Uterus (tissue), 2 donors: ENCODE data around the gene RASGEF1C.

Source experiments
- CTCF ChIP-seq, 4 experiments: fragments of 200-600 bp in 2 of 4; fragments of 450-650 bp in 2 of 4; sonication (generic) in 2 of 4; IDR thresholded peaks; one replicate each; pipeline ENCODE4 v1.5.1; 2016 to 2019; ENCODE audit warnings: antibody characterized with exemption in 4 of 4, mild to moderate bottlenecking in 2 of 4, moderate library complexity in 1 of 4
- POLR2A ChIP-seq, 2 donors: fragments of 450-650 bp; IDR thresholded peaks; one replicate each; pipeline ENCODE4 v1.6.1; 2016; ENCODE audit warnings: antibody characterized with exemption in 2 of 2, mild to moderate bottlenecking in 1 of 2, moderate library complexity in 1 of 2

GRCh38 chr5:180127682-180128670 lies 81.0 kb downstream of the RASGEF1C start:
- TF ChIP-seq POLR2A (IDR thresholded peaks at IDR 0.05) (no peak), CTCF (IDR thresholded peaks at IDR 0.05) (no peak)
